HTR-8/SVneo (cell line): ENCODE data around the gene VPS39.

Source experiments
- DNase-seq: peaks from one replicate; pipeline ENCODE4 v3.0.0; 2011; ENCODE audit warnings: low spot score, mixed read lengths; ENCODE audit not compliant: insufficient read length
- FAIRE-seq: peaks from 2 replicates; lab custom pipeline; 2011; peaks lifted over from hg19 to GRCh38; lab: Jason Lieb, UNC

Gene VPS39

GRCh38 chr15:42133356-42133755, 74.7 kb downstream of the VPS39 start:
- no peak for DNase-seq
- no peak for FAIRE-seq

GRCh38 chr15:42131826-42132806, 76.0 kb downstream of the VPS39 start:
- no peak for FAIRE-seq

GRCh38 chr15:42131006-42131405, 77.1 kb downstream of the VPS39 start:
- DNase-seq (no peak), FAIRE-seq (no peak)

More at GRCh38 chr15:42131826-42132806, 76.0 kb downstream of the VPS39 start:
- DNase-seq: no peak

- DNase-seq: no peak
- FAIRE-seq: no peak
These were observed 77.7 kb downstream of the VPS39 start for GRCh38 chr15:42130246-42130986.

GRCh38 chr15:42129364-42129763, 78.7 kb downstream of the VPS39 start:
- DNase-seq (no peak), FAIRE-seq (no peak)

- FAIRE-seq (no peak), DNase-seq (no peak)
These were observed 79.6 kb downstream of the VPS39 start for GRCh38 chr15:42128476-42128875.

- DNase-seq (no peak), FAIRE-seq (no peak)
These were observed 84.6 kb downstream of the VPS39 start for GRCh38 chr15:42123546-42123945.

GRCh38 chr15:42121682-42122081, 86.4 kb downstream of the VPS39 start:
- FAIRE-seq: no peak
- no peak for DNase-seq

- DNase-seq: no peak
- no peak for FAIRE-seq
These were observed 87.1 kb downstream of the VPS39 start for GRCh38 chr15:42121021-42121420.

- DNase-seq: no peak
- no peak for FAIRE-seq
These were observed 87.8 kb downstream of the VPS39 start for GRCh38 chr15:42120285-42120684.

- FAIRE-seq (no peak), DNase-seq (no peak)
These were observed 88.7 kb downstream of the VPS39 start for GRCh38 chr15:42119446-42119760.

- FAIRE-seq (no peak), DNase-seq (no peak)
These were observed 89.3 kb downstream of the VPS39 start for GRCh38 chr15:42118650-42119445.

- FAIRE-seq (no peak), DNase-seq (no peak)
These were observed 96.2 kb downstream of the VPS39 start for GRCh38 chr15:42111924-42112323.

- no peak for DNase-seq
- no peak for FAIRE-seq
These were observed 97.7 kb downstream of the VPS39 start for GRCh38 chr15:42110367-42110766.

- FAIRE-seq (no peak), DNase-seq (no peak)
These were observed 99.3 kb downstream of the VPS39 start for GRCh38 chr15:42108806-42109205.
